GM12878 (cell line): ENCODE data around the gene PTPRD. TPM values are rescaled to one million over a fixed set of nuclear protein-coding genes. Genes with fewer than 3 reads are reported as not detected.

Experiments used
- ATAC-seq: fragments of 200-7000 bp; cut with Tn5 transposase; 3 replicates; pipeline ENCODE4 v1.9.1; 2020; ENCODE audit warnings: mild to moderate bottlenecking, moderate library complexity
- BruUV-seq: library from RNA; stranded (reverse); fragments of 400-500 nt; replicated peaks from 2 replicates; lab custom pipeline; 2021; lab: Mats Ljungman, UMichigan
- CTCF ChIA-PET: fragments of 300-600 bp; sonication (Branson Sonifier 250); formaldehyde crosslinking; extraction: SDS; loops from one replicate; lab custom pipeline; 2021; ENCODE audit warnings: inconsistent platforms; lab: Yijun Ruan, JAX
- POLR2A ChIA-PET: fragments of 350-600 bp; formaldehyde crosslinking; extraction: SDS; loops from one replicate; lab custom pipeline; 2021; ENCODE audit warnings: inconsistent platforms; lab: Charles Lee
- RAD21 ChIA-PET: fragments of 300-600 bp; sonication (Branson Sonifier 250); formaldehyde crosslinking; loops from one replicate; lab custom pipeline; 2023; ENCODE audit warnings: antibody characterized with exemption; ENCODE audit not compliant: unreplicated experiment; lab: Charles Lee
- SMC1A ChIA-PET: fragments of 300-600 bp; sonication (Branson Sonifier 250); formaldehyde crosslinking; loops from one replicate; lab custom pipeline; 2023; ENCODE audit not compliant: unreplicated experiment, uncharacterized antibody; lab: Charles Lee
- DNase-seq: peaks from one replicate; pipeline ENCODE4 v3.0.0-alpha.2; 2011; ENCODE audit warnings: low read depth, low spot score
- FAIRE-seq: peaks from 3 replicates; lab custom pipeline; 2011; peaks lifted over from hg19 to GRCh38; lab: Jason Lieb, UNC
- H2AFZ ChIP-seq: 2 replicates; pipeline ENCODE4 v1.6.0; 2011; ENCODE audit warnings: low read depth, low read length, control low read depth; ENCODE audit not compliant: control insufficient read depth
- H3K27ac ChIP-seq: 2 replicates; pipeline ENCODE4 v1.5.1; 2011; ENCODE audit warnings: control low read depth; ENCODE audit not compliant: control insufficient read depth, insufficient read depth
- H3K27me3 ChIP-seq, 2 experiments: replicated peaks in 1 of 2; 2 replicates each; pipeline versions ENCODE4 v1.6.0 to v1.6.1; 2011; ENCODE audit warnings: low read length in 1 of 2; ENCODE audit not compliant: control insufficient read depth in 2 of 2, insufficient read depth in 2 of 2
- H3K36me3 ChIP-seq, 2 experiments: 2 replicates each; pipeline ENCODE4 v1.5.1; 2011; ENCODE audit warnings: low read length in 1 of 2; ENCODE audit not compliant: control insufficient read depth in 2 of 2, insufficient read depth in 2 of 2
- H3K4me1 ChIP-seq: 2 replicates; pipeline ENCODE4 v1.6.1; 2011; ENCODE audit warnings: mild to moderate bottlenecking, low read length, moderate library complexity, mixed read lengths; ENCODE audit not compliant: control insufficient read depth, insufficient read depth
- H3K4me2 ChIP-seq: 2 replicates; pipeline ENCODE4 v1.6.0; 2011; ENCODE audit warnings: control low read depth; ENCODE audit not compliant: control insufficient read depth, insufficient read depth
- H3K4me3 ChIP-seq: fragments of 200-600 bp; sonication (generic); 2 replicates; pipeline ENCODE4 v1.5.1; 2016
- H3K79me2 ChIP-seq: 2 replicates; pipeline ENCODE4 v1.6.0; 2011; ENCODE audit warnings: low read length; ENCODE audit not compliant: control insufficient read depth, insufficient read depth
- H3K9ac ChIP-seq: 2 replicates; pipeline ENCODE4 v1.8.0; 2011; ENCODE audit warnings: low read length, control low read depth, mixed read lengths; ENCODE audit not compliant: control insufficient read depth, insufficient read depth
- H3K9me3 ChIP-seq: replicated peaks from 3 replicates; pipeline ENCODE4 v1.5.1; 2011; ENCODE audit warnings: mild to moderate bottlenecking, low read length; ENCODE audit not compliant: control insufficient read depth, insufficient read depth
- H4K20me1 ChIP-seq: 2 replicates; pipeline ENCODE4 v1.6.0; 2011; ENCODE audit not compliant: control insufficient read depth, insufficient read depth
- ATF3 ChIP-seq: IDR thresholded peaks from 2 replicates; pipeline ENCODE4 v1.6.1; 2011; ENCODE audit warnings: low read depth, mild to moderate bottlenecking, low read length, moderate library complexity, borderline replicate concordance; ENCODE audit errors: extremely low read depth
- BCL11A ChIP-seq: IDR thresholded peaks from 2 replicates; pipeline ENCODE4 v1.6.1; 2011; ENCODE audit warnings: low read depth, low read length
- CBFB ChIP-seq: IDR thresholded peaks from 2 replicates; pipeline ENCODE4 v1.6.1; 2016; ENCODE audit warnings: antibody characterized with exemption, low read depth
- CEBPB ChIP-seq, 2 experiments: fragments of 150-350 bp in 1 of 2; IDR thresholded peaks; 2 replicates each; pipeline ENCODE4 v1.6.1; 2012 to 2014; ENCODE audit warnings: low read depth in 2 of 2, low read length in 2 of 2, borderline replicate concordance in 1 of 2, inconsistent platforms in 1 of 2
- ELK1 ChIP-seq: IDR thresholded peaks from 2 replicates; pipeline ENCODE4 v1.6.1; 2012; ENCODE audit warnings: low read depth, low read length, improper control_type of control experiment
- FOS ChIP-seq: IDR thresholded peaks from 3 replicates; pipeline ENCODE4 v1.6.1; 2011; ENCODE audit warnings: borderline replicate concordance; ENCODE audit not compliant: insufficient read length; ENCODE audit errors: extremely low read depth
- FOXK2 ChIP-seq: fragments of 450-650 bp; IDR thresholded peaks from 2 replicates; pipeline ENCODE4 v1.6.1; 2017; ENCODE audit warnings: mild to moderate bottlenecking, moderate library complexity
- GATAD2B ChIP-seq: fragments of 450-650 bp; conservative IDR thresholded peaks from 2 replicates; pipeline ENCODE4 v1.6.1; 2017; ENCODE audit warnings: low read depth, mild to moderate bottlenecking, moderate library complexity
- JUNB ChIP-seq: IDR thresholded peaks from 2 replicates; pipeline ENCODE4 v1.6.1; 2016; ENCODE audit warnings: antibody characterized with exemption, mild to moderate bottlenecking
- JUND ChIP-seq: IDR thresholded peaks from 2 replicates; pipeline ENCODE4 v1.6.1; 2012; ENCODE audit warnings: low read depth, mild to moderate bottlenecking, low read length, improper control_type of control experiment, moderate library complexity
- NFYB ChIP-seq: IDR thresholded peaks from 2 replicates; pipeline ENCODE4 v1.6.1; 2011; ENCODE audit warnings: low read depth, mild to moderate bottlenecking, low read length, improper control_type of control experiment, moderate library complexity; ENCODE audit not compliant: insufficient read depth
- POLR2A ChIP-seq: IDR thresholded peaks from 2 replicates; pipeline ENCODE4 v1.6.1; 2011; ENCODE audit warnings: low read depth, mild to moderate bottlenecking, low read length
- SMAD1 ChIP-seq: fragments of 450-650 bp; IDR thresholded peaks from 2 replicates; pipeline ENCODE4 v1.6.1; 2018; ENCODE audit warnings: mild to moderate bottlenecking, low read depth; ENCODE audit not compliant: partially characterized antibody
- SMC3 ChIP-seq: IDR thresholded peaks from 2 replicates; pipeline ENCODE4 v1.6.1; 2011; ENCODE audit warnings: low read length, improper control_type of control experiment, borderline replicate concordance
- TCF3 ChIP-seq: IDR thresholded peaks from 2 replicates; pipeline ENCODE4 v1.6.1; 2012; ENCODE audit warnings: low read depth, mild to moderate bottlenecking, low read length, borderline replicate concordance; ENCODE audit not compliant: insufficient read depth
- ZNF217 ChIP-seq: fragments of 450-650 bp; IDR thresholded peaks from 2 replicates; pipeline ENCODE4 v1.6.1; 2017; ENCODE audit warnings: antibody characterized with exemption, mild to moderate bottlenecking
- ZNF622 ChIP-seq: fragments of 450-650 bp; IDR thresholded peaks from 2 replicates; pipeline ENCODE4 v1.6.1; 2017; ENCODE audit warnings: mild to moderate bottlenecking, inconsistent platforms
- WGBS: methylation state at CpG from one replicate; pipeline ENCODE4 v1.1.6; 2016; ENCODE audit warnings: low lambda C conversion rate; ENCODE audit not compliant: insufficient replicate concordance, insufficient coverage; ENCODE audit errors: missing lambda C conversion rate; 5-methylcytosine and 5-hydroxymethylcytosine counted together
- in situ Hi-C: fragments of 300-500 bp; cut with MboI; formaldehyde crosslinking; loops from 9 replicates; pipeline ENCODE4 v1.14.3; 2018; ENCODE audit warnings: mixed read lengths
- intact Hi-C: fragments of 100-400 bp; cut with micrococcal nuclease; formaldehyde crosslinking; loops from one replicate; pipeline ENCODE4 v1.14.2; 2022; ENCODE audit not compliant: unreplicated experiment
- polyA plus RNA-seq, 11 experiments: library from polyadenylated mRNA; depleted of rRNA in 4 of 11; unstranded in 6 of 11; stranded (reverse) in 5 of 11; fragments of >200 nt; fragmentation: Nextera tagmentation in 4 of 11; fragmentation: Illumina TruSeq in 1 of 11; extraction: Ambion mirVana in 4 of 11; extraction: Trizol in 1 of 11; gene quantifications; 1 replicate in 1 of 11; 2 replicates in 10 of 11; pipeline versions ENCODE4 v1.2.1 to v1.2.3, GENCODE V29; 2011 to 2016; ENCODE audit warnings: inconsistent platforms in 2 of 11, missing spikeins in 2 of 11, low read depth in 1 of 11
- total RNA-seq, 4 experiments: library from RNA; depleted of rRNA in 3 of 4; stranded (reverse); fragments of >200 nt in 3 of 4; fragmentation: Illumina TruSeq in 1 of 4; extraction: Trizol in 1 of 4; gene quantifications; 2 replicates each; pipeline versions ENCODE4 v1.2.1 to v1.2.3, GENCODE V29; 2013 to 2021

Gene PTPRD
- total and polyA plus RNA-seq, 10 of the 15 experiments (the other 5 are each of a cell fraction or from before 2014, with no cell fraction given): under 0.01 to 0.05 (median 0.01) TPM; not detected in 7

- in situ Hi-C loops (no loop called here), intact Hi-C loops (no loop called here)
- ATAC-seq (no peak), DNase-seq (no peak), FAIRE-seq (peak; percentile 41)
- H3K27ac ChIP-seq: no peak overlapping the region
- ChIA-PET POLR2A (no interaction called here), RAD21 (no interaction called here), SMC1A (no interaction called here), CTCF (no interaction called here)
- H3K4me3 ChIP-seq: no peak overlapping the region
- WGBS: 20% methylated on average over 3 of the region's 3 CpGs
- no TSS peak for BruUV-seq
- H3K36me3 ChIP-seq: no peaks in the 10 kb centered on the region
- no peaks in the 10 kb centered on the region for H3K9me3 ChIP-seq
- no peak overlapping the region for H3K9ac ChIP-seq
- H3K79me2 ChIP-seq: no peaks in the 10 kb centered on the region
- no peak overlapping the region for H2AFZ ChIP-seq
- H3K27me3 ChIP-seq: no peaks in the 10 kb centered on the region
- no peaks in the 10 kb centered on the region for H4K20me1 ChIP-seq
- TF ChIP-seq GATAD2B (no peak), ZNF622 (no peak), ATF3 (no peak), JUNB (no peak), JUND (no peak), CBFB (no peak), NFYB (no peak), ZNF217 (no peak)
- H3K4me2 ChIP-seq: no peak overlapping the region
- no peaks in the 10 kb centered on the region for H3K4me1 ChIP-seq
These were observed 707.1 kb downstream of the PTPRD start for GRCh38 chr9:9905736-9906135.

- no peaks in the 10 kb centered on the region for H3K9me3 ChIP-seq
- no peak overlapping the region for H3K27ac ChIP-seq
- no peaks in the 10 kb centered on the region for H3K4me1 ChIP-seq
- no peaks in the 10 kb centered on the region for H4K20me1 ChIP-seq
- ChIA-PET POLR2A (no interaction called here), CTCF (no interaction called here), RAD21 (no interaction called here), SMC1A (interaction anchor here (0.5 kb wide), 1 partner anchor 200 kb away, joined by 3 read pairs; no protein-coding TSS in a partner anchor)
- intact Hi-C loops (no loop called here), in situ Hi-C loops (no loop called here)
- DNase-seq: no peak
- H3K4me3 ChIP-seq: no peak overlapping the region
- no TSS peak for BruUV-seq
- H3K36me3 ChIP-seq: no peaks in the 10 kb centered on the region
- H3K9ac ChIP-seq: no peak overlapping the region
- no peaks in the 10 kb centered on the region for H3K79me2 ChIP-seq
- H2AFZ ChIP-seq: no peak overlapping the region
- no peak for FAIRE-seq
- WGBS: 11% methylated on average over 3 of the region's 3 CpGs
- no peaks in the 10 kb centered on the region for H3K27me3 ChIP-seq
- H3K4me2 ChIP-seq: no peak overlapping the region
- no peak for ATAC-seq
- no peak for TF ChIP-seq POLR2A
- TF ChIP-seq CEBPB (IDR thresholded peaks at IDR 0.05; ENCODE audit: borderline replicate concordance in 1 of 2, low read depth in 2 of 2, low read length in 2 of 2): no peak
- no peak for TF ChIP-seq SMC3
- TF ChIP-seq ELK1: no peak
- no peak for TF ChIP-seq BCL11A
- no peak for TF ChIP-seq TCF3
- TF ChIP-seq FOXK2: no peak
- TF ChIP-seq SMAD1: no peak
- TF ChIP-seq FOS: no peak
These were observed 708.8 kb downstream of the PTPRD start for GRCh38 chr9:9904041-9904440.
